Activated CD4-positive, CD25-positive, alpha-beta regulatory T cell treated with anti-CD3 and anti-CD28 coated beads, Interleukin-2, amount 50 U/mL, for 72 hours (primary cell): ENCODE data around the gene TMEM175.
"Not testable (repeated sequence)": the region's sequence is repeated elsewhere in the genome, so short reads cannot be mapped to it uniquely, and the experiment has no call there.

Source experiments
- DNase-seq: peaks from one replicate; pipeline ENCODE4 v3.0.0; 2021

The TMEM175 gene

DNA sequence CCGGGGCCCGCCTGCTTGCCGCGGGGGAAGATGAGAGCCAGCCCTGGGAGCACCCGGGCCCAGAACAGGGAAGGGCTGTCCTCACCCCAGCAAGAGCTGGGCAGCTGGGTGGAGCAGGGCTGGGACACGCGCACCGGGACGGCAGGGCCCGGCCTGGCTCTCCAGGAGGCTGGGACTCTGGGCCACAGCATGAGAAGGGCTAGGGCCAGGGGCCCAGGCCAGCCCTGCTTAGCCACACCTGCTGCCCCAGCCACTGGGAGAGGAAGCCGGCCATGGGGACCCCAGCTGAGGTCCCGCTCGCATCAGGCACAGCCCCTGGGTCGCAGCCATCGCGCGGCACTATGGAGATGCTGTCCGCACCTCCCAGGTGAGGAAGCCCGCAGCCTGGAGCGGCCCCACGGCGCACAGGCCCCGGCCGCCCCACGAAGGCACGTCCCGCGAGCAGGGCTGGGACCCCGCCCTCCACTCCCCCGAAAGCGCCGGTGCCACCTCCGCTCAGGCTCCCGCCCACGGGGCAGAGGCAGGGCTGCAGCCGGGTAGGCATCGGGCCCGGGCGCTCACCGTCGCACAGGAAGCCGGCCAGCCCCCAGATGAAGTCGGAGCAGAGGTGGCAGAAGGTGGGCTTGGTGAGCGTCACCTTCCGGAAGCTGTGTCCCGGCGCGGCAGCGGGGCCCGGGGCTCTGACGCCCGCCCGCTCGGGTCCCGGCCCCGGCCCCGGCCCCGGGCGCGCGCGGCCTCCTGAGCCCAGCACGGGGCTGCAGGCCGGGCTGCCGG, 40.6 kb downstream of the TMEM175 start:
- DNase-seq = peak; percentile 61

DNA sequence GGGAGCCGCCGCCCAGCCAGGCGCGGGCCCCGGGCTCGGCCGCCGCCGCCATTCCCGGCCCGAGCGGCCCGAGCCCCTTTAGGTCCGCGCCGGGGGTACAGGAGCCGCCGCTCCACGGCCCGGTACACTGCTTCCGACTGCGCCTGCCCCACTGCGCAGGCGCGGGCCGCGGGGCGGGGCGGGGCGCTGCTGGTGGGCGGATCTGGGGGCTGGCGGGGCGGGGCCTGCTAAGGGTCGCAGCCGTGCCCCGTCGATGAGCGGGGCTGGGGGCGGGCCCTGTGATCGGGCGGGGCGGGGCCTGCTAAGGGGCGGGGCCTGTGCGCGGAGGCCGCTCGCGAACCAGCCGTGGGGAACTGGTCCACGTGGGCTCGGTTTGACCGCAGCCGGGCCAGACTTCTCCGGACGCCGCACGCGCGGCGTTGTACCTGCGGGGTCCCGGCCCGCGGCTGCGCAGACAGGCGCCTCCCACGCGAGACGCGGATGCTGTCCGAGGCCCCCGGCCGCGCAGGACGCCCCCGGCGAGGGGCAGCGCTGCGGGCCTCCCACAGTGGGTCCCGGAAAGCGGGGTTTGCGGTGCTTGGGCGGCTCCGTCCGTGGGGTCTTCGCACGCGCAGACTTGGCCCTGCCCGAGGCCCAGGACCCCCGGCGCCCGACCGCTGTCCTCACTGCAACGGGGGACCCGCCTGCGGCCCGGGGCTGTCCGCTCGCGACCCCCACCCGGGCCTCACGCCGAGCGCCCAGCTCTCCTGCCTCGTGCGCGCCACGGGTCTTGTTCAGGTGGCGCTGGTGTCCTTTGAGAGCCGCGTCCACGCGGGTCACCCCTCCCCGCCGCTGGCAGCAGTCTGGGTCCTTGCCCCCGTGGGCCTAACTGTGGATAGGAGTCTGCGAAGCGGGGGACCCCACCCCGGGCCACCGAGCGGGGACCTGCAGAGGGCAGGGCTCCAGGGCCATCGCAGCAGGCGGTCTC, 41.5 kb downstream of the TMEM175 start, which contains the start of gene DGKQ:
Gene DGKQ, minus strand, starts transcription at position 139 of the 967 bp plus-strand sequence. Its CDS starts 87 bp downstream, at position 52.
- DNase-seq = peak; percentile 90

GRCh38 chr4:974668-975067, 42.4 kb downstream of the TMEM175 start:
- DNase-seq = no peak

- DNase-seq = not testable (repeated sequence)
Measured at GRCh38 chr4:976016-976415, 43.8 kb downstream of the TMEM175 start.

DNA sequence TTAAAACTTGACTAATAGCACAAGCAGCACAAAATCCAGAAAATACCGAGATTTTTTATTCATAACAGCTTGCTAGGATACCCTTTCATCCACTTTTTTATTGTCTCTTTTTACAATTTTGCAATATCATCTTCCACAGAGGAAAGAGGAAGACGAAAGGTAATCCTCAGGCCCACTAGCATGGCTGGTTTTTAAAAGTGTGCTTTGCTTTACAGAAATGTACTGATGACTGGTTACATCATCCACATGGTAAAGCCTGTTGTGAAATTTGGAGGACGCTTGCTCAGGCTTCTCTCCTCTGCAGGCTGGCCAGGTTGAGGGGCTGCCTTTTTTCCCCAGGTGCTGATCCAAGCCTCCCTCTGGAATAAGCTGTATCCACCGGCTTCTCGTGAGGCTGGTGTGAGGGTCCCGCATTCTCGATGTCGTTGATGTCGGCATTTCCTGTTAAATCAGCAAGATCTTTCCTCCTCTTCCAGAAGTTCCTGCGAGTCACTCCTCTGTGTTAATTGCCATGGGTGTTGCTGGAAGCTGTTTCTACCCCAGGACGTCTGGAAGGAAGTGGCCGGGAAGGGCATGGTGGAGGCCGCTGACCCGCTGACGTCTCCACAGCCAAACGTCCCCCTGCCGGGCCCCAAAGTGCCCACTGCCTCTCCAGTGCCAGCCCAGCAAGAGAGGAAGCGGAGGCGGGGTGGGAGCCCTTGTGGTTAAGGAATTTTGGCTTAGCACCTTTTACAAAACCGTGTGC, 46.9 kb downstream of the TMEM175 start:
- DNase-seq = no peak

DNA sequence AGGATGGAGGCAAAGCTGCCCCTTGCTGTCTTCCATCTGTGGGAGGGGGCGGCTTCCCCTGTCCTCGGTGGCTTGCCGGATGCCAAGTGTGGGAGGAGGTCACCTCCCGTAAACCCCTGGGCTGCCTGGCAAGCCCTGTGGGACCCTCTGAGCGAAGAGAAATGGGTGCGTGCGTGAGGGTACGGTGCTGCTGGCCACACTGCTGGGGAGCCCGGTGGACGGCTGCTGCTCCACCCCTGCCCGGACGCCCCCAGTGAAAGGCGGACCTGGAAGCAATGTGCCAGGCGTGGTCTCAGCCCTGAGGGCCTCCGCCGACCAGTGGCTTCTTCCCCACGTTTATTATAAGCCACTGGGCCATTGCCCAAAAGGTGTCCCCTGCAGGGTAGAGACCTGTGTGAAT, 50.0 kb downstream of the TMEM175 start:
- DNase-seq = no peak

DNA sequence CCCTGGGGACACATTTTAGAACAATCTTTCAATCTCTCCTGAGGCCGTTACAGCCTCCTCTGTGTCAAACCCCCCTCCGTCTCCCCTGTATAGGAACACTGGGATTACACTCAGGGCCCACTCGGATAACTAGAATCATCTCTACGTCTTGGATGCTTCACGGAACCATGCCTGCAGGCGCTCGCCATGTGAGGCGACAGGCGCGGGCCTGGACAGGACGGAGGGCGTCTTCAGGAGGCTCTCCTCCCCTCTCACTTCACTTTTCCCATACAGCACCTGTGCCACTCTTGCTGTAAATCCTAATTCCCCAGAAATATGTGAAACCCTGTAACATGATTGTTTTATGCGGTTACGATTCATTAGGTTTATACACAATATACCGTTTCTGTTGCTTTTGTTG, 50.6 kb downstream of the TMEM175 start:
- no peak for DNase-seq

GRCh38 chr4:984336-985054, 52.2 kb downstream of the TMEM175 start:
- no peak for DNase-seq

DNA sequence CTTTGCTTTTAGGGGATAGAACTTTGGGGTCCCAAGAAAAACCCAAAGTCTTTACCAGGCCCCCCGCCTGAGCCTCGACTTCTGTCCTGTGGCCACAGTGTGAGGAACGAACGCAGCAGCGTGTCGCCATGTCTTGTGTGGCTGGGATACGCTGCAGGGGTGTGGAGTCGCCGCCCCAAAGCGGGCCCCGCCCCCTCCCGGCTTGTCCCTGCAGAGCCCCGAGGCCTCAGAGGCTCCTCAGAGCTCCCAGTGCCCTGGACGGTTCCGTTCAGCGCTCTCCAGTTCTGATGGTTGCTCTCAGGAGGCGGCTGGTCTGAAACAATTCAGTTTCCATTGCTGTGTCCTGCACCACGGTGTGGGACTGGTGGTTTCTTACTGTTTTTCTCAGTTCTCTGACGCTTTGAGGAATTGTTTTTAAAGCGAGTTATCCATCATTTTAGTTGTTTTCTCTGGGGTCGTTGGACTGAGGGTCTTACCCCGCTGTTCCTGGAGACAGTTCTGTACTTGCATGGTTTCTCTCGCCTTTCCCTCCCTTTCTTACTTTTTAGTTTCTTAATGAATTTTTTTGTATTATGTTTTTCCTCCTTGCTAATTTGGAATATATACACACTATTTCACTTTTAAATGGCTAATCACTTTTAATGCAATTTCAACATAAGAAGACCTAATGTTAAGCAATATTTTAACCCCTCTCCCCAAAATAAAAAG, 53.0 kb downstream of the TMEM175 start:
- peak; percentile 71 for DNase-seq

GRCh38 chr4:986428-986878, 54.2 kb downstream of the TMEM175 start:
- DNase-seq = no peak

DNA sequence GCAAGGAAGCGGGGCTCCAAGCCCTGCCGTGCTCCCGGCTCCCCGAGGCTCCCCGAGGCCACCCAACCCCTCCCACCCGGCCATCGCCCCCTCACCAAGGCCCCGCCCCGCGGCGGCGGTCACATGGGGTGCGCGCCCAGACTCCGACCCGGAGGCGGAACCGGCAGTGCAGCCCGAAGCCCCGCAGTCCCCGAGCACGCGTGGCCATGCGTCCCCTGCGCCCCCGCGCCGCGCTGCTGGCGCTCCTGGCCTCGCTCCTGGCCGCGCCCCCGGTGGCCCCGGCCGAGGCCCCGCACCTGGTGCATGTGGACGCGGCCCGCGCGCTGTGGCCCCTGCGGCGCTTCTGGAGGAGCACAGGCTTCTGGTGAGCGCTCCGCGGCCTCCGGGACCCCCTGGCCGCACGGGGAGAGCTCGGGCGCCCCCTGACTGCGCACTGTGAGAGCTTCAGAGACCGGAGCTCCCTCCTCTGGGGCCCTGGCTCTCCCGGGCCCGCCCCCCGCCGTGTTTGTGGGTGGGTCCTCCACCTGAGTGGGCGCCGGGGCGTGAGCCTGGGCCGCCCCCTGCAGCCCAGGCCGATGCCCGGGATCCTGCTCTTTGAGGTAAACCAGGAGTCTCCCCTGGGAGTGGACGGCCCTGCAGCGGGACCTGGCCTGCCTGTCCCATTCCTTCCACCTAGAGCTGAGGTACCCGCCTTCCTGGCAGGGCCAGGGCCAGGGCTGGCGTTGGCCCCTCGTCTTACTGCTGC, 54.8 kb downstream of the TMEM175 start, which contains the start of gene IDUA:
Gene IDUA, plus strand, starts transcription at position 166 of the 745 bp plus-strand sequence. Its CDS starts 41 bp downstream, at position 207.
- peak; percentile 86 for DNase-seq

- no peak for DNase-seq
Measured at GRCh38 chr4:987624-988513, 55.6 kb downstream of the TMEM175 start.

- DNase-seq = no peak
Measured at GRCh38 chr4:988726-989721, 56.8 kb downstream of the TMEM175 start.

DNA sequence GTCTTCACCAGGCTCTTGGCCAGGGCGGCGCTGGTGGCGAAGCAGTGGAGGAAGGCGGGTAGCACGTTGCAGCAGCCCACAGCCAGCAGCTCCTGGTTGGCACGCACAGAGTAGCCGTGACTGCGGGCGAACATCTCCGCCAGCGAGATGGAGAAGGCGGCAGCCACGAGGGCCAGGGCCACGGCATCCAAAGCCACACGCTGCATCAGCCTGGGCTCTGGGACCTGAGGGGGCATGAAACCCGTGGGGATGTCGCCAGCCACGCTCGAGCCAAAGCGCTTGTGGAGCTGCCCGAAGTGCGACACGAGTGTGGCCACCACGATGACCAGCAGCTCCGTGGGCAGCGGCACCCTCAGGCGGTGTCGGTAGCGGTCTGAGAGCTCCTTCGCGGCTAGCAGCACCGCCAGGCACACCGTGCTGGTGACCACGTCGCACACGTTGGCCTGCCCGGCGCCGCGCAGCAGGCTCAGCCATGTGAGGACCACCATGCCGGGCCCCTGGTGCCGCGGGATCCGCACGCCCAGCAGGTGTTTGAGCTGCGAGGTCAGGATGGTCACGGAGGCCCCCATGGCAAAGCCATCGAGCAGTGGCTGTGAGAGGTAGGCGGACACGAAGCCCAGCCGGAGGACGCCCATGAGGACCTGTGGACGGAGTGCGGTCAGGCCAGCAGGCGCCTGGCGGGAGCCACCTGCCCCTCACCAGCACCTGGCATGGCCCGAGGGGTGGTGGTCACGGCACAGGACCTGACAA, 57.6 kb downstream of the TMEM175 start:
- DNase-seq = no peak

GRCh38 chr4:990746-991367, 58.6 kb downstream of the TMEM175 start:
- no peak for DNase-seq

GRCh38 chr4:991451-992296, 59.4 kb downstream of the TMEM175 start:
- DNase-seq = no peak
